CD14-positive monocyte (primary cell): ENCODE measurements around the gene WDR17. TPM values are rescaled to one million over a fixed set of nuclear protein-coding genes. Genes with fewer than 3 reads are reported as not detected.

Source experiments
- DNase-seq, 3 donors: peaks; one replicate each; pipeline ENCODE4 v3.0.0-alpha.2; 2011 to 2022
- H2AFZ ChIP-seq: 2 replicates; pipeline ENCODE4 v1.6.0; 2012; ENCODE audit warnings: mild to moderate bottlenecking, low read depth, low read length, inconsistent platforms; ENCODE audit not compliant: insufficient read depth, poor library complexity, severe bottlenecking
- H3K27ac ChIP-seq, 2 donors: 1 replicate in 1 of 2; 2 replicates in 1 of 2; pipeline ENCODE4 v1.5.1; 2012 to 2013; ENCODE audit warnings: low read length in 2 of 2, control low read depth in 1 of 2, inconsistent platforms in 1 of 2, low read depth in 1 of 2, mild to moderate bottlenecking in 1 of 2
- H3K27me3 ChIP-seq, 2 donors: one replicate each; pipeline versions ENCODE4 v1.6.0 to v1.6.1; 2011 to 2013; ENCODE audit warnings: low read length in 2 of 2; ENCODE audit not compliant: control insufficient read depth in 2 of 2, insufficient read depth in 2 of 2
- H3K36me3 ChIP-seq, 2 donors: replicated peaks in 1 of 2; 1 replicate in 1 of 2; 2 replicates in 1 of 2; pipeline versions ENCODE4 v1.5.1 to v1.6.1; 2012 to 2013; ENCODE audit warnings: low read length in 2 of 2, control low read depth in 1 of 2, inconsistent platforms in 1 of 2, mild to moderate bottlenecking in 1 of 2; ENCODE audit not compliant: insufficient read depth in 2 of 2, control insufficient read depth in 1 of 2
- H3K4me1 ChIP-seq, 2 donors: 1 replicate in 1 of 2; 2 replicates in 1 of 2; pipeline versions ENCODE4 v1.5.1 to v1.6.1; 2012 to 2013; ENCODE audit warnings: low read length in 2 of 2, control low read depth in 1 of 2, inconsistent platforms in 1 of 2, mild to moderate bottlenecking in 1 of 2, moderate library complexity in 1 of 2; ENCODE audit not compliant: insufficient read depth in 2 of 2, control insufficient read depth in 1 of 2
- H3K4me2 ChIP-seq: replicated peaks from 2 replicates; pipeline ENCODE3; 2012; ENCODE audit warnings: low read length, moderate library complexity, mild to moderate bottlenecking; ENCODE audit not compliant: poor library complexity, severe bottlenecking; ENCODE audit errors: extremely low read depth
- H3K4me3 ChIP-seq, 3 experiments: fragments of 200-600 bp in 1 of 3; sonication (generic) in 1 of 3; replicated peaks in 1 of 3; 1 replicate in 2 of 3; 2 replicates in 1 of 3; pipeline ENCODE4 v1.5.1; 2011 to 2013; ENCODE audit warnings: low read length in 3 of 3, mild to moderate bottlenecking in 3 of 3, control low read depth in 2 of 3, low read depth in 2 of 3, inconsistent platforms in 1 of 3, moderate library complexity in 1 of 3
- H3K79me2 ChIP-seq: 2 replicates; pipeline ENCODE4 v1.6.0; 2012; ENCODE audit warnings: mild to moderate bottlenecking, control low read depth, inconsistent platforms, low read length, moderate library complexity; ENCODE audit not compliant: insufficient read depth
- H3K9ac ChIP-seq: 2 replicates; pipeline ENCODE4 v1.6.0; 2017; ENCODE audit warnings: low read length, mild to moderate bottlenecking; ENCODE audit not compliant: insufficient read depth, poor library complexity, severe bottlenecking
- H3K9me3 ChIP-seq, 2 donors: replicated peaks in 1 of 2; 1 replicate in 1 of 2; 2 replicates in 1 of 2; pipeline versions ENCODE4 v1.5.1 to v1.6.1; 2012 to 2013; ENCODE audit warnings: low read length in 2 of 2, control low read depth in 1 of 2; ENCODE audit not compliant: control insufficient read depth in 1 of 2, insufficient read depth in 1 of 2
- H4K20me1 ChIP-seq: 2 replicates; pipeline ENCODE4 v1.6.0; 2012; ENCODE audit warnings: mild to moderate bottlenecking, low read length, control low read depth, moderate library complexity; ENCODE audit not compliant: insufficient read depth
- H3K27ac Mint-ChIP-seq, 7 donors: one replicate each; pipeline ENCODE4 v1.8.0; 2020; ENCODE audit warnings: mild to moderate bottlenecking in 7 of 7, mixed read lengths in 7 of 7, moderate library complexity in 6 of 7, inconsistent platforms in 2 of 7
- H3K27me3 Mint-ChIP-seq, 3 donors: one replicate each; pipeline ENCODE4 v1.8.0; 2021 to 2022; ENCODE audit warnings: low read depth in 3 of 3, mild to moderate bottlenecking in 3 of 3, mixed read lengths in 3 of 3, moderate library complexity in 3 of 3, inconsistent platforms in 1 of 3
- H3K36me3 Mint-ChIP-seq, 2 donors: one replicate each; pipeline ENCODE4 v1.8.0; 2020; ENCODE audit warnings: mixed read lengths in 2 of 2, inconsistent platforms in 1 of 2, mild to moderate bottlenecking in 1 of 2
- H3K4me1 Mint-ChIP-seq: one replicate; pipeline ENCODE4 v1.8.0; 2020; ENCODE audit warnings: mild to moderate bottlenecking, mixed read lengths
- H3K4me3 Mint-ChIP-seq, 2 donors: one replicate each; pipeline ENCODE4 v1.8.0; 2020; ENCODE audit warnings: mild to moderate bottlenecking in 2 of 2, mixed read lengths in 2 of 2, moderate library complexity in 1 of 2
- H3K9me3 Mint-ChIP-seq, 7 donors: one replicate each; pipeline ENCODE4 v1.8.0; 2020 to 2022; ENCODE audit warnings: mixed read lengths in 7 of 7, mild to moderate bottlenecking in 6 of 7, moderate library complexity in 6 of 7, inconsistent platforms in 2 of 7
- WGBS: methylation state at CpG from one replicate; pipeline ENCODE4 v1.1.5; 2013; ENCODE audit warnings: missing lambda C conversion rate; ENCODE audit not compliant: insufficient coverage; 5-methylcytosine and 5-hydroxymethylcytosine counted together
- intact Hi-C, 2 donors: fragments of 100-400 bp; cut with micrococcal nuclease; formaldehyde crosslinking; loops; one replicate each; pipeline versions ENCODE4 v1.15.0 to v1.15.1; 2023
- polyA plus RNA-seq, 3 donors: library from polyadenylated mRNA; depleted of rRNA in 1 of 3; unstranded in 2 of 3; stranded (reverse) in 1 of 3; fragments of 300-500 nt in 2 of 3; fragments of >200 nt in 1 of 3; fragmentation: Illumina TruSeq in 2 of 3; gene quantifications; 1 replicate in 2 of 3; 2 replicates in 1 of 3; pipeline ENCODE4 v1.2.3, GENCODE V29; 2012 to 2021
- TF ChIP-seq, protein P1 (sequence below): fragments of 200-600 bp; IDR thresholded peaks from one replicate; pipeline ENCODE4 v1.8.0; 2022; ENCODE audit warnings: antibody characterized with exemption, mild to moderate bottlenecking

The WDR17 gene
- polyA plus RNA-seq, 3 donors: 0.22 to 2.1 (median 1.1) TPM

DNA sequence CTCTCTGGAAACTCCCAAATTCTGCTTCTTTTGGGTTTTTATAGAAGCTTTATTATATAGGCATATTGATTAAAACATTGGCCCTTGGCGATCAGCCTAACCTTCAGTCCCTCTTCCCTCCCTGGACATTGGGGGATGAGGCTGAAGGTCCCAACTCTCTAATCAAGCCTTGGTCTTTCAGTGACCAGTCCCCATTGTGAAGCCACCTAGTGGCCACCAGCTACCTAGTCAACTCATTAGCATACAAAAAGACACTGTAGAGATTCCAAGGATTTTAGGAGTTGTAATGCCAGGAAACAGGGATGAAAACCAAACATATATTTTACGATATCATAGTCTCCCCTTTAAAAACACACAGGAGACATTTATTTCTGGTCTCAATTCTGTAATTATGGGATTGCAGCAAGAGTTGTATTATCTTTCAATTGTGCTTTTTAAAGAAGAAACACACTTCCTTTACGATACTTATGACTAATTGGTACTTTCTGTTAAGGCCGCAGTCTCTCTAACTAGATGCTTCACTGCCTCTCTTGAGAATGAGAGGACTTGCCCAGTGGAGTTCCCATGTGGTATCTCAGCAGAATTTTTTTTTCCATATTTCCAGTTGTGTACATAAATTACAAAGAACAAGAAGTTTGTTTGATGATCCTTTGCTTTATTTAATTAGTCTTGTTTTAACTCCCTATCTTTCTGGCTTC is 58.2 kb downstream of the WDR17 start:
- Histone ChIP-seq H3K4me1 (no peaks in the 10 kb centered on the region), H3K79me2 (no peaks in the 10 kb centered on the region), H3K4me2 (peak overlapping the region; percentile 46), H3K9ac (no peak overlapping the region), H4K20me1 (no peaks in the 10 kb centered on the region), H3K27me3 (no peaks in the 10 kb centered on the region), H3K36me3 (no peaks in the 10 kb centered on the region), H2AFZ (peak overlapping the region; percentile 64), H3K4me3 (peak overlapping the region in 1 of 3 experiments; percentile 15), H3K9me3 (no peaks in the 10 kb centered on the region), H3K27ac (peak overlapping the region in 1 of 2 donors; percentile 15)
- WGBS: 40% methylated on average over 1 of the region's 4 CpGs
- intact Hi-C loops: no loop called here
- Mint-ChIP-seq H3K9me3 (no peaks in the 10 kb centered on the region), H3K4me3 (no peak overlapping the region), H3K27ac (peak overlapping the region in 2 of 7 donors; percentile 1 to 18), H3K27me3 (no peaks in the 10 kb centered on the region), H3K4me1 (peaks cover 6% of the 10 kb centered on the region), H3K36me3 (no peaks in the 10 kb centered on the region)
- TF ChIP-seq, protein P1, sequence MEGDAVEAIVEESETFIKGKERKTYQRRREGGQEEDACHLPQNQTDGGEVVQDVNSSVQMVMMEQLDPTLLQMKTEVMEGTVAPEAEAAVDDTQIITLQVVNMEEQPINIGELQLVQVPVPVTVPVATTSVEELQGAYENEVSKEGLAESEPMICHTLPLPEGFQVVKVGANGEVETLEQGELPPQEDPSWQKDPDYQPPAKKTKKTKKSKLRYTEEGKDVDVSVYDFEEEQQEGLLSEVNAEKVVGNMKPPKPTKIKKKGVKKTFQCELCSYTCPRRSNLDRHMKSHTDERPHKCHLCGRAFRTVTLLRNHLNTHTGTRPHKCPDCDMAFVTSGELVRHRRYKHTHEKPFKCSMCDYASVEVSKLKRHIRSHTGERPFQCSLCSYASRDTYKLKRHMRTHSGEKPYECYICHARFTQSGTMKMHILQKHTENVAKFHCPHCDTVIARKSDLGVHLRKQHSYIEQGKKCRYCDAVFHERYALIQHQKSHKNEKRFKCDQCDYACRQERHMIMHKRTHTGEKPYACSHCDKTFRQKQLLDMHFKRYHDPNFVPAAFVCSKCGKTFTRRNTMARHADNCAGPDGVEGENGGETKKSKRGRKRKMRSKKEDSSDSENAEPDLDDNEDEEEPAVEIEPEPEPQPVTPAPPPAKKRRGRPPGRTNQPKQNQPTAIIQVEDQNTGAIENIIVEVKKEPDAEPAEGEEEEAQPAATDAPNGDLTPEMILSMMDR: peak; percentile 80
- peak; percentile 18 to 68 (median 43) for DNase-seq

DNA sequence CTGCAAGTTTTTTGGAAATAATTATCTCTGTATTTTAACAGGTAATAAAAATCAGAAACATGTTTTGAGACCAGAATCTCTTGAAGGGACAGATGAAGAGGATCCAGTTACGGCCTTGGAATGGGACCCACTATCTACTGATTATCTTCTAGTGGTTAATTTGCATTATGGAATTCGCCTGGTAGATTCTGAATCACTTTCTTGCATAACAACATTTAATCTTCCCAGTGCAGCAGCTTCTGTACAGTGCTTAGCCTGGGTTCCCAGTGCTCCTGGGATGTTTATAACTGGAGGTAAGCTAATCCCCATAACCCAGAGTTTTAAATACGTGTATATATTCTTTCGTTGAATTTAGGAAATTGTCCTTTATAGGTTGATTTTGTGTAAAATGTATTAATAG is 59.4 kb downstream of the WDR17 start:
- H3K9me3 Mint-ChIP-seq: no peaks in the 10 kb centered on the region
- no peak for DNase-seq
- TF ChIP-seq, protein P1: no peak
- Histone ChIP-seq H2AFZ (no peak overlapping the region), H3K79me2 (no peaks in the 10 kb centered on the region), H3K9ac (no peak overlapping the region), H3K27me3 (no peaks in the 10 kb centered on the region), H3K27ac (no peak overlapping the region), H3K4me2 (no peak overlapping the region), H3K9me3 (no peaks in the 10 kb centered on the region), H4K20me1 (no peaks in the 10 kb centered on the region), H3K36me3 (no peaks in the 10 kb centered on the region), H3K4me3 (no peak overlapping the region), H3K4me1 (no peaks in the 10 kb centered on the region)
- H3K27me3 Mint-ChIP-seq: no peaks in the 10 kb centered on the region
- H3K27ac Mint-ChIP-seq: no peak overlapping the region
- no peak overlapping the region for H3K4me3 Mint-ChIP-seq
- H3K4me1 Mint-ChIP-seq: peaks cover 6% of the 10 kb centered on the region
- intact Hi-C loops: no loop called here
- WGBS: no CpG with 5 or more reads among the region's 4 CpGs
- no peaks in the 10 kb centered on the region for H3K36me3 Mint-ChIP-seq
